ENCODE results near the gene ACOT13.

Gene ACOT13

GRCh38 chr6:24686946-24687345 is 20.1 kb downstream of the ACOT13 start:
- Histone ChIP-seq H3K9me3 (no peaks in the 10 kb centered on the region), H3K4me3 (ENCODE audit: low read depth, low read length) (no peak overlapping the region), H3K4me1 (no peaks in the 10 kb centered on the region), H3K36me3 (no peaks in the 10 kb centered on the region), H3K27me3 (no peaks in the 10 kb centered on the region)
- DNase-seq: no peak
- TF ChIP-seq CTCF (IDR thresholded peaks at IDR 0.05; ENCODE audit: low read depth, low read length): no peak

- no peak for DNase-seq
- no peaks in the 10 kb centered on the region for H3K4me1 ChIP-seq
- no peaks in the 10 kb centered on the region for H3K9me3 ChIP-seq
- no peak overlapping the region for H3K4me3 ChIP-seq (ENCODE audit: low read depth, low read length)
- no peaks in the 10 kb centered on the region for H3K36me3 ChIP-seq
- H3K27me3 ChIP-seq: no peaks in the 10 kb centered on the region
- TF ChIP-seq CTCF (IDR thresholded peaks at IDR 0.05; ENCODE audit: low read depth, low read length): no peak
These were observed 23.1 kb downstream of the ACOT13 start for GRCh38 chr6:24689964-24690363.

- H3K4me3 ChIP-seq (ENCODE audit: low read depth, low read length): no peak overlapping the region
- TF ChIP-seq CTCF (IDR thresholded peaks at IDR 0.05; ENCODE audit: low read depth, low read length): no peak
- H3K27me3 ChIP-seq: no peaks in the 10 kb centered on the region
- no peak for DNase-seq
- H3K4me1 ChIP-seq: no peaks in the 10 kb centered on the region
- no peaks in the 10 kb centered on the region for H3K36me3 ChIP-seq
- H3K9me3 ChIP-seq: no peaks in the 10 kb centered on the region
These were observed 23.7 kb downstream of the ACOT13 start for GRCh38 chr6:24690593-24690992.

GRCh38 chr6:24691550-24691949 is 24.7 kb downstream of the ACOT13 start:
- H3K4me3 ChIP-seq (ENCODE audit: low read depth, low read length): no peak overlapping the region
- H3K9me3 ChIP-seq: no peaks in the 10 kb centered on the region
- H3K4me1 ChIP-seq: no peaks in the 10 kb centered on the region
- TF ChIP-seq CTCF (IDR thresholded peaks at IDR 0.05; ENCODE audit: low read depth, low read length): no peak
- no peaks in the 10 kb centered on the region for H3K27me3 ChIP-seq
- H3K36me3 ChIP-seq: no peaks in the 10 kb centered on the region
- DNase-seq: no peak

- H3K9me3 ChIP-seq: no peaks in the 10 kb centered on the region
- no peaks in the 10 kb centered on the region for H3K36me3 ChIP-seq
- no peak overlapping the region for H3K4me3 ChIP-seq (ENCODE audit: low read depth, low read length)
- DNase-seq: no peak
- H3K4me1 ChIP-seq: no peaks in the 10 kb centered on the region
- no peak for TF ChIP-seq CTCF (IDR thresholded peaks at IDR 0.05; ENCODE audit: low read depth, low read length)
- no peaks in the 10 kb centered on the region for H3K27me3 ChIP-seq
These were observed 25.1 kb downstream of the ACOT13 start for GRCh38 chr6:24692003-24692402.

GRCh38 chr6:24692415-24692814 is 25.5 kb downstream of the ACOT13 start:
- no peak overlapping the region for H3K4me3 ChIP-seq (ENCODE audit: low read depth, low read length)
- H3K27me3 ChIP-seq: no peaks in the 10 kb centered on the region
- no peaks in the 10 kb centered on the region for H3K9me3 ChIP-seq
- TF ChIP-seq CTCF (IDR thresholded peaks at IDR 0.05; ENCODE audit: low read depth, low read length): no peak
- DNase-seq: no peak
- no peaks in the 10 kb centered on the region for H3K4me1 ChIP-seq
- H3K36me3 ChIP-seq: no peaks in the 10 kb centered on the region
